HCT116 (cell line): ENCODE data around the gene CGN. TPM values are rescaled to one million over a fixed set of nuclear protein-coding genes. Genes with fewer than 3 reads are reported as not detected.

Source experiments
- ATAC-seq: fragments of 200-7000 bp; cut with Tn5 transposase; 2 replicates; pipeline ENCODE4 v1.9.1; 2020; ENCODE audit warnings: mild to moderate bottlenecking, moderate library complexity
- BruUV-seq: library from RNA; stranded (reverse); fragments of 400-500 nt; replicated peaks from 2 replicates; lab custom pipeline; 2021; lab: Mats Ljungman, UMichigan
- CTCF ChIA-PET: fragments of 300-600 bp; sonication (Branson Sonifier 250); formaldehyde crosslinking; loops from one replicate; lab custom pipeline; 2021; ENCODE audit warnings: antibody characterized with exemption; lab: Charles Lee
- POLR2A ChIA-PET: fragments of 300-600, 350-600 bp; sonication (Branson Sonifier 250); formaldehyde crosslinking; loops from one replicate; lab custom pipeline; 2021; ENCODE audit warnings: antibody characterized with exemption; lab: Charles Lee
- RAD21 ChIA-PET, 2 experiments: fragments of 300-600 bp; sonication (Branson Sonifier 250); formaldehyde crosslinking; loops; one replicate each; lab custom pipeline; 2023; ENCODE audit warnings: low total read pairs in 2 of 2; ENCODE audit not compliant: uncharacterized antibody in 2 of 2, unreplicated experiment in 2 of 2, low non-redundant PET in 1 of 2; lab: Charles Lee
- DNase-seq: peaks from one replicate; pipeline ENCODE4 v3.0.0-alpha.2; 2010; ENCODE audit warnings: low read depth, low spot score
- H2AFZ ChIP-seq: fragments of 200-600 bp; shearing (Covaris generic), sonication (generic); 2 replicates; pipeline ENCODE4 v1.6.1; 2017; ENCODE audit warnings: low read depth, mixed run types, mixed read lengths, antibody characterized with exemption, low read length; ENCODE audit not compliant: poor library complexity, severe bottlenecking
- H3K27ac ChIP-seq: 2 replicates; pipeline ENCODE4 v1.5.1; 2012; ENCODE audit warnings: low read depth, low read length
- H3K27me3 ChIP-seq: fragments of 200-600 bp; sonication (generic); 2 replicates; pipeline ENCODE4 v1.6.1; 2016; ENCODE audit warnings: mixed run types, low read length, mixed read lengths; ENCODE audit not compliant: insufficient read depth
- H3K36me3 ChIP-seq, 2 experiments: fragments of 200-500 bp in 1 of 2; fragments of 200-600 bp in 1 of 2; sonication (Bioruptor generic) in 1 of 2; sonication (generic) in 1 of 2; 2 replicates each; pipeline versions ENCODE4 v1.5.1 to v1.6.1; 2014 to 2016; ENCODE audit warnings: low read length in 2 of 2, inconsistent platforms in 1 of 2, mixed read lengths in 1 of 2, mixed run types in 1 of 2; ENCODE audit not compliant: insufficient read depth in 2 of 2, control insufficient read depth in 1 of 2
- H3K4me1 ChIP-seq, 2 experiments: fragments of 200-600 bp in 1 of 2; sonication (generic) in 1 of 2; 2 replicates each; pipeline versions ENCODE4 v1.5.1 to v1.6.1; 2012 to 2017; ENCODE audit warnings: low read length in 2 of 2, inconsistent platforms in 1 of 2, mild to moderate bottlenecking in 1 of 2, mixed read lengths in 1 of 2, mixed run types in 1 of 2, moderate library complexity in 1 of 2; ENCODE audit not compliant: insufficient read depth in 2 of 2, control insufficient read depth in 1 of 2
- H3K4me2 ChIP-seq: fragments of 200-600 bp; sonication (generic); 2 replicates; pipeline ENCODE4 v1.6.1; 2017; ENCODE audit warnings: mixed run types, low read length, mixed read lengths
- H3K4me3 ChIP-seq, 2 experiments: fragments of 200-600 bp in 1 of 2; sonication (generic) in 1 of 2; replicated peaks in 1 of 2; 2 replicates each; pipeline ENCODE4 v1.5.1; 2011 to 2016; ENCODE audit warnings: low read length in 2 of 2, control low read depth in 1 of 2, low read depth in 1 of 2, mild to moderate bottlenecking in 1 of 2, mixed read lengths in 1 of 2, mixed run types in 1 of 2
- H3K79me2 ChIP-seq: fragments of 200-600 bp; sonication (generic); 2 replicates; pipeline ENCODE4 v1.6.1; 2017; ENCODE audit warnings: mild to moderate bottlenecking, mixed run types, low read length, moderate library complexity, mixed read lengths; ENCODE audit not compliant: insufficient read depth
- H3K9ac ChIP-seq: fragments of 200-600 bp; sonication (generic); 2 replicates; pipeline ENCODE4 v1.6.1; 2016; ENCODE audit warnings: low read length, mixed read lengths
- H3K9me2 ChIP-seq: fragments of 200-600 bp; sonication (generic), shearing (Covaris generic); 2 replicates; pipeline ENCODE4 v1.6.1; 2017; ENCODE audit warnings: mixed run types, mild to moderate bottlenecking, moderate library complexity; ENCODE audit not compliant: insufficient read depth
- H3K9me3 ChIP-seq, 2 experiments: fragments of 200-500 bp in 1 of 2; fragments of 200-600 bp in 1 of 2; sonication (Bioruptor generic) in 1 of 2; sonication (generic) in 1 of 2; 2 replicates each; pipeline ENCODE4 v1.6.1; 2014 to 2017; ENCODE audit warnings: low read length in 2 of 2, mixed read lengths in 2 of 2, inconsistent platforms in 1 of 2, low read depth in 1 of 2, mild to moderate bottlenecking in 1 of 2, mixed run types in 1 of 2, moderate library complexity in 1 of 2; ENCODE audit not compliant: control insufficient read depth in 1 of 2, insufficient read depth in 1 of 2
- H4K20me1 ChIP-seq: fragments of 200-600 bp; sonication (generic), shearing (Covaris generic); 2 replicates; pipeline ENCODE4 v1.6.1; 2017; ENCODE audit warnings: mixed run types, mild to moderate bottlenecking, moderate library complexity; ENCODE audit not compliant: insufficient read depth
- CEBPB ChIP-seq: IDR thresholded peaks from 2 replicates; pipeline ENCODE4 v1.6.1; 2012; ENCODE audit warnings: low read depth
- ELF1 ChIP-seq: IDR thresholded peaks from 2 replicates; pipeline ENCODE4 v1.6.1; 2012; ENCODE audit warnings: low read depth, borderline replicate concordance
- EZH2phosphoT487 ChIP-seq: fragments of 200-600 bp; IDR thresholded peaks from 2 replicates; pipeline ENCODE4 v1.6.1; 2018; ENCODE audit warnings: antibody characterized with exemption, borderline replicate concordance
- FOSL1 ChIP-seq: IDR thresholded peaks from 2 replicates; pipeline ENCODE4 v1.6.1; 2012; ENCODE audit warnings: low read depth
- JUND ChIP-seq: IDR thresholded peaks from 2 replicates; pipeline ENCODE4 v1.6.1; 2012
- RAD21 ChIP-seq: IDR thresholded peaks from 2 replicates; pipeline ENCODE4 v1.6.1; 2012; ENCODE audit warnings: low read depth, mild to moderate bottlenecking
- SIN3A ChIP-seq: IDR thresholded peaks from 2 replicates; pipeline ENCODE4 v1.6.1; 2012; ENCODE audit warnings: low read depth
- intact Hi-C: fragments of 100-400 bp; cut with micrococcal nuclease; formaldehyde crosslinking; loops from 2 replicates; pipeline ENCODE4 v1.10.0; 2022
- total RNA-seq: library from RNA; stranded (reverse); gene quantifications from one replicate; pipeline ENCODE4 v1.2.1, GENCODE V29; 2021; ENCODE audit not compliant: unreplicated experiment
- TF ChIP-seq, protein P1 (sequence below): IDR thresholded peaks from 2 replicates; pipeline ENCODE4 v1.6.1; 2012
- TF ChIP-seq, protein P2 (sequence below): IDR thresholded peaks from 2 replicates; pipeline ENCODE4 v1.6.1; 2011; ENCODE audit warnings: mild to moderate bottlenecking, low read length, moderate library complexity; ENCODE audit not compliant: insufficient replicate concordance; ENCODE audit errors: extremely low read depth
- TF ChIP-seq, protein P3 (sequence below): IDR thresholded peaks from 2 replicates; pipeline ENCODE4 v1.6.1; 2012; ENCODE audit warnings: low read depth
- TF ChIP-seq, protein P4 (sequence below), 3 experiments: fragments of 200-600 bp in 1 of 3; sonication (generic) in 1 of 3; IDR thresholded peaks in 2 of 3; conservative IDR thresholded peaks in 1 of 3; 2 replicates each; pipeline ENCODE4 v1.5.1; 2012 to 2017; ENCODE audit warnings: low read depth in 2 of 3, low read length in 2 of 3, antibody characterized with exemption in 1 of 3, borderline replicate concordance in 1 of 3, control low read depth in 1 of 3, mild to moderate bottlenecking in 1 of 3, mixed read lengths in 1 of 3, mixed run types in 1 of 3, moderate library complexity in 1 of 3; ENCODE audit not compliant: insufficient read depth in 1 of 3

CGN gene
- total RNA-seq, 1 experiment from 2014 or later: 19.7 TPM

DNA sequence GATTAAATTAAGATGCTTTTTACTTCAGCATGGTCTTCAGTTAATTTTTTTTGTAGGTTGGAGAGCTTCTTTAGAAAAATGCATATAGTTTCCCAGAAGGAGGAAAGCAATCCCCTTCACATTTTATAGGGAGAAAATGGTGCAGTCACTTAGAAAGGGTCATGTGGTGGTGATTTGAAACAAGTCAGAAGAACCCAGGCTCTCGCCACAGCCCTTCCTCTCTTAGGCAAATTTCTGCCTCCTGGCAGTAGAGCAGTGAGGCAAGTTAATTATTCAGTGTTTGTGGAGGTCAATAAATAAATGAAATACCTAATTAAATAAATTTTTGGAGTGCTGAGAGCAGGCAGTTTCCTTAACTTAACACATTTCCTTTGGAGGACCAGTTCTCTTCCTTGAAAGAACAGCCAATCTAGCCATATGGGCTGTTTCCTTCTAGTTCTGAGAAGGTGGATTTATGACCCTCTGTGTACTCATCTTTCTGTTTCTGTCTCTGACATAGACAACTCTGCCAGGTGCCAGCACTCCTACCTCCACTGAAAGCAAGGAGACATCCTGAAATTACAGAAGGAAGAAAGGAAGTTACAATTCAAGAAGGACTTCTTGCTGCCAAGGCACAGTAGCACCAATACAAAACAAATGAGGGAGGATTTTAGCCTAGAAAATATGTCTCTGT, 32.9 kb upstream of the CGN start:
- no peak overlapping the region for H3K4me2 ChIP-seq

More for the DNA sequence above, 32.9 kb upstream of the CGN start:
- BruUV-seq: no TSS peak
- Histone ChIP-seq H3K27ac (no peak overlapping the region), H2AFZ (peak overlapping the region; percentile 92), H3K4me1 (peaks cover 11 to 31% of the 10 kb centered on the region in 2 experiments), H3K36me3 (no peaks in the 10 kb centered on the region), H3K79me2 (no peaks in the 10 kb centered on the region), H4K20me1 (no peaks in the 10 kb centered on the region), H3K9me3 (peaks cover 0 to 6% of the 10 kb centered on the region in 2 experiments; a peak in 2 of 4 replicates)
- CTCF ChIA-PET: interaction anchor here (1.1 kb wide), 1 partner anchor 257 kb away, joined by 4 read pairs; no protein-coding TSS in a partner anchor
- DNase-seq (no peak), ATAC-seq (no peak)
- POLR2A ChIA-PET: interaction anchor here (1.1 to 2.5 kb wide), 2 partner anchors 16 kb away, joined by 5 to 10 read pairs; no protein-coding TSS in a partner anchor
- TF ChIP-seq, protein P1, sequence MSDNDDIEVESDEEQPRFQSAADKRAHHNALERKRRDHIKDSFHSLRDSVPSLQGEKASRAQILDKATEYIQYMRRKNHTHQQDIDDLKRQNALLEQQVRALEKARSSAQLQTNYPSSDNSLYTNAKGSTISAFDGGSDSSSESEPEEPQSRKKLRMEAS: no peak
- TF ChIP-seq CEBPB: no peak
- TF ChIP-seq, protein P2, sequence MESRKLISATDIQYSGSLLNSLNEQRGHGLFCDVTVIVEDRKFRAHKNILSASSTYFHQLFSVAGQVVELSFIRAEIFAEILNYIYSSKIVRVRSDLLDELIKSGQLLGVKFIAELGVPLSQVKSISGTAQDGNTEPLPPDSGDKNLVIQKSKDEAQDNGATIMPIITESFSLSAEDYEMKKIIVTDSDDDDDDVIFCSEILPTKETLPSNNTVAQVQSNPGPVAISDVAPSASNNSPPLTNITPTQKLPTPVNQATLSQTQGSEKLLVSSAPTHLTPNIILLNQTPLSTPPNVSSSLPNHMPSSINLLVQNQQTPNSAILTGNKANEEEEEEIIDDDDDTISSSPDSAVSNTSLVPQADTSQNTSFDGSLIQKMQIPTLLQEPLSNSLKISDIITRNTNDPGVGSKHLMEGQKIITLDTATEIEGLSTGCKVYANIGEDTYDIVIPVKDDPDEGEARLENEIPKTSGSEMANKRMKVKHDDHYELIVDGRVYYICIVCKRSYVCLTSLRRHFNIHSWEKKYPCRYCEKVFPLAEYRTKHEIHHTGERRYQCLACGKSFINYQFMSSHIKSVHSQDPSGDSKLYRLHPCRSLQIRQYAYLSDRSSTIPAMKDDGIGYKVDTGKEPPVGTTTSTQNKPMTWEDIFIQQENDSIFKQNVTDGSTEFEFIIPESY: no peak
- TF ChIP-seq ELF1: no peak
- no peak for TF ChIP-seq SIN3A
- TF ChIP-seq EZH2phosphoT487: no peak
- TF ChIP-seq JUND: no peak
- no peak for TF ChIP-seq FOSL1
- TF ChIP-seq, protein P3, sequence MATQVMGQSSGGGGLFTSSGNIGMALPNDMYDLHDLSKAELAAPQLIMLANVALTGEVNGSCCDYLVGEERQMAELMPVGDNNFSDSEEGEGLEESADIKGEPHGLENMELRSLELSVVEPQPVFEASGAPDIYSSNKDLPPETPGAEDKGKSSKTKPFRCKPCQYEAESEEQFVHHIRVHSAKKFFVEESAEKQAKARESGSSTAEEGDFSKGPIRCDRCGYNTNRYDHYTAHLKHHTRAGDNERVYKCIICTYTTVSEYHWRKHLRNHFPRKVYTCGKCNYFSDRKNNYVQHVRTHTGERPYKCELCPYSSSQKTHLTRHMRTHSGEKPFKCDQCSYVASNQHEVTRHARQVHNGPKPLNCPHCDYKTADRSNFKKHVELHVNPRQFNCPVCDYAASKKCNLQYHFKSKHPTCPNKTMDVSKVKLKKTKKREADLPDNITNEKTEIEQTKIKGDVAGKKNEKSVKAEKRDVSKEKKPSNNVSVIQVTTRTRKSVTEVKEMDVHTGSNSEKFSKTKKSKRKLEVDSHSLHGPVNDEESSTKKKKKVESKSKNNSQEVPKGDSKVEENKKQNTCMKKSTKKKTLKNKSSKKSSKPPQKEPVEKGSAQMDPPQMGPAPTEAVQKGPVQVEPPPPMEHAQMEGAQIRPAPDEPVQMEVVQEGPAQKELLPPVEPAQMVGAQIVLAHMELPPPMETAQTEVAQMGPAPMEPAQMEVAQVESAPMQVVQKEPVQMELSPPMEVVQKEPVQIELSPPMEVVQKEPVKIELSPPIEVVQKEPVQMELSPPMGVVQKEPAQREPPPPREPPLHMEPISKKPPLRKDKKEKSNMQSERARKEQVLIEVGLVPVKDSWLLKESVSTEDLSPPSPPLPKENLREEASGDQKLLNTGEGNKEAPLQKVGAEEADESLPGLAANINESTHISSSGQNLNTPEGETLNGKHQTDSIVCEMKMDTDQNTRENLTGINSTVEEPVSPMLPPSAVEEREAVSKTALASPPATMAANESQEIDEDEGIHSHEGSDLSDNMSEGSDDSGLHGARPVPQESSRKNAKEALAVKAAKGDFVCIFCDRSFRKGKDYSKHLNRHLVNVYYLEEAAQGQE: no peak
- no peak for TF ChIP-seq RAD21
- TF ChIP-seq, protein P4, sequence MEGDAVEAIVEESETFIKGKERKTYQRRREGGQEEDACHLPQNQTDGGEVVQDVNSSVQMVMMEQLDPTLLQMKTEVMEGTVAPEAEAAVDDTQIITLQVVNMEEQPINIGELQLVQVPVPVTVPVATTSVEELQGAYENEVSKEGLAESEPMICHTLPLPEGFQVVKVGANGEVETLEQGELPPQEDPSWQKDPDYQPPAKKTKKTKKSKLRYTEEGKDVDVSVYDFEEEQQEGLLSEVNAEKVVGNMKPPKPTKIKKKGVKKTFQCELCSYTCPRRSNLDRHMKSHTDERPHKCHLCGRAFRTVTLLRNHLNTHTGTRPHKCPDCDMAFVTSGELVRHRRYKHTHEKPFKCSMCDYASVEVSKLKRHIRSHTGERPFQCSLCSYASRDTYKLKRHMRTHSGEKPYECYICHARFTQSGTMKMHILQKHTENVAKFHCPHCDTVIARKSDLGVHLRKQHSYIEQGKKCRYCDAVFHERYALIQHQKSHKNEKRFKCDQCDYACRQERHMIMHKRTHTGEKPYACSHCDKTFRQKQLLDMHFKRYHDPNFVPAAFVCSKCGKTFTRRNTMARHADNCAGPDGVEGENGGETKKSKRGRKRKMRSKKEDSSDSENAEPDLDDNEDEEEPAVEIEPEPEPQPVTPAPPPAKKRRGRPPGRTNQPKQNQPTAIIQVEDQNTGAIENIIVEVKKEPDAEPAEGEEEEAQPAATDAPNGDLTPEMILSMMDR (IDR thresholded peaks at IDR 0.05 in 2 of 3, conservative IDR thresholded peaks at IDR 0.05 in 1 of 3; ENCODE audit: borderline replicate concordance in 1 of 3, insufficient read depth in 1 of 3, low read depth in 2 of 3, low read length in 2 of 3): no peak
- TF ChIP-seq, all 23 proteins: peak for 0
- H3K4me3 ChIP-seq: no peak overlapping the region
- intact Hi-C loops: no loop called here
- H3K9ac ChIP-seq: no peak overlapping the region
- no peaks in the 10 kb centered on the region for H3K9me2 ChIP-seq
- H3K27me3 ChIP-seq: no peaks in the 10 kb centered on the region
- RAD21 ChIA-PET: no interaction called here
